MG63 (cell line): ENCODE data around the gene HIGD2B. TPM values are rescaled to one million over a fixed set of nuclear protein-coding genes. Genes with fewer than 3 reads are reported as not detected.
"Not testable (repeated sequence)": the region's sequence is repeated elsewhere in the genome, so short reads cannot be mapped to it uniquely, and the experiment has no call there.

Experiments
- DNase-seq: peaks from one replicate; pipeline ENCODE4 v3.0.0-alpha.2; 2020
- H3K27me3 ChIP-seq: fragments of 250-450 bp; sonication (Bioruptor Pico); 2 replicates; pipeline ENCODE4 v1.5.1; 2020; ENCODE audit warnings: mild to moderate bottlenecking, moderate library complexity
- H3K36me3 ChIP-seq: fragments of 250-450 bp; sonication (Bioruptor Pico); 2 replicates; pipeline ENCODE4 v1.5.1; 2020; ENCODE audit warnings: mild to moderate bottlenecking, moderate library complexity
- H3K4me3 ChIP-seq: fragments of 250-450 bp; sonication (Bioruptor Pico); 2 replicates; pipeline ENCODE4 v1.5.1; 2020; ENCODE audit warnings: mild to moderate bottlenecking, moderate library complexity
- H3K9me3 ChIP-seq: fragments of 250-450 bp; sonication (Bioruptor Pico); 2 replicates; pipeline ENCODE4 v1.5.1; 2020; ENCODE audit warnings: mild to moderate bottlenecking, moderate library complexity
- total RNA-seq: library from RNA; depleted of rRNA; stranded (reverse); fragments of >200 nt; shearing (Covaris generic); gene quantifications from 2 replicates; pipeline ENCODE4 v1.2.3, GENCODE V29; 2014; ENCODE audit warnings: low replicate concordance; rRNA removed

Gene HIGD2B, protein sequence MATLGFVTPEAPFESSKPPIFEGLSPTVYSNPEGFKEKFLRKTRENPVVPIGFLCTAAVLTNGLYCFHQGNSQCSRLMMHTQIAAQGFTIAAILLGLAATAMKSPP
- not detected in 2 replicates for total RNA-seq

DNA sequence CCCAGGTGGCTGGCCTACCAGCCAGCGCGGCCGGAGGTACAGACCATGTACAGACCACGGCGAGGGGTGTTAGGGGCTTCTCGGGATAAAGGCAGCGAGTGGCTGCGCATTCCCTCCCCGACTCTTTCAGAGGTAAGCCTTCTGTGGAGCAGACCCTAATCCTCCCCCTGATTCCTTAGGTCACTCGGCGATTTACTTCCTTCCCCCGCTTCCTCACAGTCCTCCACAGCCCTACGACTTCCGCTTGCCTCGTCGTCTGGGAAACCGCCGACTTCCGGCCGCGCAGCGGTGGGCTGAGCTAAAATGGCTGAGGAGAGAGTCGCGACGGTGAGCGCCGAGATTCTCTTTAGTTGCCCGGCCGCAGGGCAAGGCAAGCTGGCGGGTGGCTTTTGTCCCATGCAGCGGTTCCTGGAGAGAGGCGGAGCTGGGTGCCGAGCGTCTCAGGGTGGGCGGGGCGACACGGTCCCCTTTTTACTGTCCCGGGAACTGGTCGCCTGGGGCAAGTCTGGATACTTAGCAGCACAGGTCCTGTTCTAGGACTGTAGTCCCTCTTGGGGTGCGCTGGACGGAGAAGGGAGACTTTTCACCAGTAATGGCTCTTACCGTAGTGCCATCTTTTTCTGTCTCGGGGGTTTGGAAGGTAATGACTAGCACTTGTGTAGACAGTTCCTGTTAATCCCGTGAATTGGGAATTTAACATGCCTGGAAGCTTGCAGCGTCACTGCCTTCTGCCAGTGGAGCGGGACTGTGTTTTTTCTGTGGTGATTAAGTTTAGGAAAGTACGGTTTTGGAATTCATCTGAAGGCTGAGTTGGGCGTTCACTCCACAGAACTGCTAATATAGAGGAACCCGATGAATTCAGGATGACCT is at the start of gene HIGD2B, which contains the start of gene BBS4:
Gene HIGD2B (minus strand): TSS at position 258 of the 870 bp plus-strand sequence. CDS start 9,808 bp downstream, outside the sequence.
Gene BBS4 (plus strand): TSS at position 283 of the 870 bp plus-strand sequence. CDS start 21 bp downstream, at position 304.
- H3K36me3 ChIP-seq = no peaks in the 10 kb centered on the region
- DNase-seq = peak; percentile 90
- H3K9me3 ChIP-seq = no peaks in the 10 kb centered on the region
- H3K4me3 ChIP-seq = peak within 1 kb of the TSS; percentile 76
- H3K27me3 ChIP-seq = no peaks in the 10 kb centered on the region

- DNase-seq = no peak
- Histone ChIP-seq H3K9me3 (no peaks in the 10 kb centered on the region), H3K27me3 (no peaks in the 10 kb centered on the region), H3K4me3 (no peak overlapping the region), H3K36me3 (peaks cover 63% of the 10 kb centered on the region)
Observed at GRCh38 chr15:72735111-72735510, 49.1 kb upstream of the HIGD2B start.

GRCh38 chr15:72733941-72734738 is 48.2 kb upstream of the HIGD2B start:
- Histone ChIP-seq H3K27me3 (no peaks in the 10 kb centered on the region), H3K9me3 (no peaks in the 10 kb centered on the region), H3K36me3 (peaks cover 65% of the 10 kb centered on the region), H3K4me3 (no peak overlapping the region)
- DNase-seq = no peak

GRCh38 chr15:72732516-72732915 is 46.5 kb upstream of the HIGD2B start:
- peaks cover 53% of the 10 kb centered on the region for H3K36me3 ChIP-seq
- no peaks in the 10 kb centered on the region for H3K27me3 ChIP-seq
- H3K9me3 ChIP-seq = no peaks in the 10 kb centered on the region
- H3K4me3 ChIP-seq = no peak overlapping the region
- DNase-seq = no peak

DNA sequence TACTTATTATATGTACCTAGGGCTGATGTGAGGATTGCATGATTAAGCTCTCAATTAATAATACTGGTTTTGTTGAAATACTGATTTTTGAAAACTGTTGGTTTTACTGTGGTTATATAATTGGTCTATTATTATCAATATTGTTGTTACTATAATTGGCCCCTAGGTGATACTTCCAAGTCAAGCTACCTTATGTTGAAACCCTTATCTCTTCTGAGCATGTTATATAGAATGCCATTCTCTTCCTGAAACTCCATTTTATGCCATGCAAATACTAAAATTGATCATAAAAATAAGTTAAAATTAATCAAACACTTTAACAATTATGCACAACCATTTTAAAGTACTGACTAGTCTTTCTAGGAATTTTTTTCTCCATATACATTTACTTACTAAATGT is 46.1 kb upstream of the HIGD2B start:
- Histone ChIP-seq H3K4me3 (no peak overlapping the region), H3K27me3 (no peaks in the 10 kb centered on the region), H3K9me3 (no peaks in the 10 kb centered on the region), H3K36me3 (peaks cover 48% of the 10 kb centered on the region)
- DNase-seq = no peak

GRCh38 chr15:72728821-72729220 is 42.8 kb upstream of the HIGD2B start:
- no peaks in the 10 kb centered on the region for H3K27me3 ChIP-seq
- H3K36me3 ChIP-seq = peaks cover 35% of the 10 kb centered on the region
- H3K9me3 ChIP-seq = no peaks in the 10 kb centered on the region; the same call in 1 of the 2 replicates
- no peak overlapping the region for H3K4me3 ChIP-seq
- no peak for DNase-seq

DNA sequence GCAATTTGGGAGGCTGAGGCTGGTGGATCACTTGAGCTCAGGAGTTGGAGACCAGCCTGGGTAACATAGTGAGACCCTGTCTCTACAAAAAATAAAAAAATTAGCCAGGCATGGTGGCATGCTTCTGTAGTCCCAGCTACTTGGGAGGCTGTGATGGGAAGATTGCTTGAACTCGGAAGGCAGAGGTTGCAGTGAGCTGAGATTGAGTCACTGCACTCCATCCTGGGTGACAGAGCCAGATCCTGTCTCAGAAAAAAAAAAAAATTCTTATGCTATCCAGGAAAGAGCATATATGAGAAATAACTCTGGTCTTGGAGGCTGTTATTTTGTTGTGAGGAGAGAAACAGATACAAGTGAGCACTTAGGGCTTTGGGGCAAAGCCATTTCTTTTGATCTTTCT is 42.3 kb upstream of the HIGD2B start:
- DNase-seq, H3K4me3 ChIP-seq, H3K27me3 ChIP-seq, H3K9me3 ChIP-seq: not testable (repeated sequence)
- peaks cover 29% of the 10 kb centered on the region for H3K36me3 ChIP-seq

- H3K27me3 ChIP-seq = no peaks in the 10 kb centered on the region
- DNase-seq = no peak
- no peak overlapping the region for H3K4me3 ChIP-seq
- no peaks in the 10 kb centered on the region; the same call in 1 of the 2 replicates for H3K9me3 ChIP-seq
- peaks cover 22% of the 10 kb centered on the region for H3K36me3 ChIP-seq
Observed at GRCh38 chr15:72727154-72727553, 41.2 kb upstream of the HIGD2B start.

GRCh38 chr15:72725851-72726250 is 39.9 kb upstream of the HIGD2B start:
- DNase-seq, H3K27me3 ChIP-seq, H3K4me3 ChIP-seq, H3K9me3 ChIP-seq: not testable (repeated sequence)
- peaks cover 13% of the 10 kb centered on the region for H3K36me3 ChIP-seq

DNA sequence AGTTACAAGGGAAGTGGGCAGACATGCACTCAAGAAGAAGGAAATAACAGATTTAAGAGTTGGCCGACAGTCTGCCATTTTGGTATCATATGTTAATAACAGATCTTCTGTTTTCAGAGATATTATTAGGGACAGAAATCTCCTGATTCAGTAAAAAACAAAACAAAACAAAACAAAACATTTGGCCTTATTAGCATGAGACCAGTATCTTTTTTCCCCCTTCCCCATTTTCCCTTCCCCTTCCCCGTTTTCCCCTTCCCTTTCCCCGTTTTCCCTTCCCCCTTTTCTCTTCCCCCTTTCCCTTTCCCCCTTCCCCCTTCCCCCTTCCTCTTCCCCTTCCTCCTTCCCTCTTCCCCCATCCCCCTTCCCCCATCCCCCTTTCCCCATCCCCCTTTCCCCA is 39.5 kb upstream of the HIGD2B start:
- H3K4me3 ChIP-seq = no peak overlapping the region
- H3K9me3 ChIP-seq = no peaks in the 10 kb centered on the region; the same call in 1 of the 2 replicates
- no peak for DNase-seq
- H3K36me3 ChIP-seq = peaks cover 10% of the 10 kb centered on the region
- no peaks in the 10 kb centered on the region for H3K27me3 ChIP-seq

DNA sequence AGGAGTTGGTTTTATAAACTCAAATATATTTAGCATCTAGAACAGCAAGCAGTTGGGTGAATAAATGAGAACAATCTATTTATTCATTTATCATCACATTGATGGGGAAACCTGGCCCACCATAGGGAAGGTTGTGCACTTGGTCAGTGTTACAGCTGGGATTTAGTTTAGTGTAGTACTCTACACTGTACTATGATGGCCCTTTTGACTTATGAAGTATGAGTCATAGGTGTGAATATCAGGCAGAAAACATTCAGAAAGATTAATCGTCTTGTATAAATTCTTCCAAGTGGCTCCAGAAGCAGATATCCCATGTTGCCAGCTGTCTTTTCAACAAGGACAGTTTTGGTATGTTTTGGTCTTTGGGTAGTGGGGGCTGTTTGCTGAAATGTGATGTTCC is 38.0 kb upstream of the HIGD2B start:
- Histone ChIP-seq H3K4me3 (no peak overlapping the region), H3K36me3 (peaks cover 6% of the 10 kb centered on the region; the same call in 1 of the 2 replicates), H3K9me3 (no peaks in the 10 kb centered on the region; the same call in 1 of the 2 replicates), H3K27me3 (no peaks in the 10 kb centered on the region)
- no peak for DNase-seq

- Histone ChIP-seq H3K36me3 (0 out of 2 replicates have a peak, but pooled peaks cover 3% of the 10 kb centered on the region), H3K9me3 (no peaks in the 10 kb centered on the region; the same call in 1 of the 2 replicates), H3K4me3 (no peak overlapping the region), H3K27me3 (no peaks in the 10 kb centered on the region)
- peak; percentile 62 for DNase-seq
Observed at GRCh38 chr15:72722071-72722696, 36.2 kb upstream of the HIGD2B start.

GRCh38 chr15:72708551-72709303 is 22.7 kb upstream of the HIGD2B start:
- not testable (repeated sequence) for H3K36me3 ChIP-seq, H3K4me3 ChIP-seq, H3K27me3 ChIP-seq, DNase-seq, H3K9me3 ChIP-seq

DNA sequence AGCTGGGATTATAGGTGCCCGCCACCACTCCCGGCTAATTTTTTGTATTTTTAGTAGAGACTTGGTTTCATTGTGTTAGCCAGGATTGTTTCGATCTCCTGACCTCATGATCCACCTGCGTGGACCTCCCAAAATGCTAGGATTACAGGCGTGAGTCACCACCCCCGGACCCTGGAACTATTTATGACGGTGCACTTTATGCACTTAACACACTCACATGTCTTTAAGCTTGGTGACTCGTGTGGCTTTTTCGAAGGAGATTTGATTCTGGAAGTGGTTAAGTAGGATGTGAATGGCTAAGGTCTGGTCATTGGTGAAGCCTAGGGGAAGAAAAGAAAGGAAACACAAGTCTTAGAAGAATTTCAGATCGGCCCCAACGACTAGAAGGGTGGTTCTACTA is 20.3 kb upstream of the HIGD2B start:
- Histone ChIP-seq H3K4me3 (no peak overlapping the region), H3K36me3 (no peaks in the 10 kb centered on the region; the same call in 1 of the 2 replicates), H3K27me3 (no peaks in the 10 kb centered on the region), H3K9me3 (no peaks in the 10 kb centered on the region)
- peak; percentile 26 for DNase-seq

DNA sequence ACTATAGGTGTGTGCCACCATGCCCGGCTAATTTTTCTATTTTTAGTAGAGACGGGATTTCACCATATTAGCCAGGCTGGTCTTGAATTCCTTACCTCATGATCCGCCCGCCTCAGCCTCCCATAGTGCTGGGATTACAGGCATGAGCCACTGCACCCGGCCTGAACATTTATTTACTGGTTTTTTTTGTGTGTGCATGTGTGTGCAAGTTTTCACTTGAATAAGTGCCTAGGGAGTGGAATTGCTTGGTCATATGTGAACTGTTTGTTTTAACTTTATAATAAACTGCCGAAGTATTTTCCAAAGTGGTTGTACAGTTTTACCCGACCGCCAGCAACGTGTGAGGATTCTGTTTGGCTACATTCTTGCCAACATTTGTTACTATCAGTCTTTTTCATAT is 14.1 kb upstream of the HIGD2B start:
- H3K4me3 ChIP-seq = no peak overlapping the region
- DNase-seq = no peak
- no peaks in the 10 kb centered on the region for H3K9me3 ChIP-seq
- H3K27me3 ChIP-seq = no peaks in the 10 kb centered on the region
- H3K36me3 ChIP-seq = no peaks in the 10 kb centered on the region

GRCh38 chr15:72698938-72699337 is 13.0 kb upstream of the HIGD2B start:
- H3K4me3 ChIP-seq = no peak overlapping the region
- DNase-seq = no peak
- H3K9me3 ChIP-seq = no peaks in the 10 kb centered on the region
- no peaks in the 10 kb centered on the region for H3K27me3 ChIP-seq
- H3K36me3 ChIP-seq = no peaks in the 10 kb centered on the region
